Measurements from ENCODE around the gene MYO10. TPM values are rescaled to one million over a fixed set of nuclear protein-coding genes. Genes with fewer than 3 reads are reported as not detected.

Gene MYO10
- total and polyA plus RNA-seq, 2 donors (not counting 3 experiments of a cell fraction or from before 2014, with no cell fraction given), result 36.0 to 148 TPM

DNA sequence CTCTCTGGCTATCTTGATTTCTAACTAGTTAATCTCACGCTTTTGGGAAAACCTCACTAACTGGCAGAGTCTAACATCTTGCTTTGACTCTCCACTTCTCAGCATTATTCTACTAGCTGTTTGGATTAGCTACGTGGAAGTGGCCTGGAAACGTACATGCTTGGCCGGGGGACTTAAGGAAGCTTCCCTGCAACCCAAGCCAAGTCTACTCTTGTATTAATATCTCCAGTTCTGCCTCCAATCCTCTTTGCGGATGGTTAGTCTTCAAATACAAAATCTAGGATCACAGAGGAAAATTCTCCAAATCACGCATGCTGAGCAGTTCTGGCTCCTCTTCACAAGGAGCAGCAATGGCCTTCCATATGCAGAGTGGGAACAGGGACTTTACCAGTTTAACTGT lies 267.5 kb downstream of the MYO10 start:
- ChIA-PET CTCF (no interaction called here), POLR2A (no interaction called here)
- Histone ChIP-seq H2AFZ (ENCODE audit: low read depth, low read length) (no peak overlapping the region), H3K9ac (replicated peaks; ENCODE audit: extremely low read depth, insufficient read depth, low read length) (no peak overlapping the region), H4K20me1 (replicated peaks; ENCODE audit: control insufficient read depth, extremely low read depth, insufficient read depth, low read length) (no peaks in the 10 kb centered on the region), H3K9me1 (replicated peaks; ENCODE audit: control insufficient read depth, extremely low read depth, insufficient read depth, low read length) (no peaks in the 10 kb centered on the region), H3K36me3 (ENCODE audit: control insufficient read depth in 2 of 2, extremely low read depth in 1 of 2, insufficient read depth in 2 of 2, low read length in 2 of 2) (peaks cover 29 to 47% of the 10 kb centered on the region in 2 experiments), H3K4me2 (ENCODE audit: insufficient read depth, low read length) (no peak overlapping the region), H3K4me3 (replicated peaks in 1 of 3; ENCODE audit: insufficient read depth in 1 of 3, low read depth in 1 of 3, low read length in 3 of 3) (no peak overlapping the region), H3K27ac (ENCODE audit: insufficient read depth, low read depth, low read length) (no peak overlapping the region), H3K4me1 (ENCODE audit: control insufficient read depth, extremely low read depth, insufficient read depth, low read length) (peaks cover 5% of the 10 kb centered on the region), H3K79me2 (ENCODE audit: control insufficient read depth, insufficient read depth, low read length) (peaks cover 2% of the 10 kb centered on the region), H3K27me3 (ENCODE audit: control insufficient read depth in 2 of 2, insufficient read depth in 2 of 2, low read length in 2 of 2) (no peaks in the 10 kb centered on the region), H3K9me3 (replicated peaks; ENCODE audit: control insufficient read depth, insufficient read depth, low read length) (no peaks in the 10 kb centered on the region)
- FAIRE-seq (no peak), DNase-seq (ENCODE audit: low read depth, low spot score) (no peak)
- dilution Hi-C loops (cut with MboI; ENCODE audit: extremely low pct_ligation_motif_present, low sequenced_read_pairs), result no loop called here
- BruUV-seq (replicated peaks), result no TSS peak
- TF ChIP-seq EZH2 (IDR thresholded peaks at IDR 0.05; ENCODE audit: borderline replicate concordance, low read depth, low read length, severe bottlenecking) (no peak), GATA2 (IDR thresholded peaks at IDR 0.05; ENCODE audit: insufficient read depth, insufficient read length, low read depth, low read length) (no peak), MYC (IDR thresholded peaks at IDR 0.05; ENCODE audit: low read depth, low read length) (no peak), FOS (IDR thresholded peaks at IDR 0.05; ENCODE audit: borderline replicate concordance, insufficient read depth, low read length) (no peak), POLR2AphosphoS5 (IDR thresholded peaks at IDR 0.05; ENCODE audit: insufficient read depth, low read depth, low read length) (no peak), JUN (IDR thresholded peaks at IDR 0.05; ENCODE audit: borderline replicate concordance, insufficient read depth, insufficient read length, low read depth) (no peak), POLR2A (IDR thresholded peaks at IDR 0.05; ENCODE audit: low read depth, low read length) (no peak)
- TF ChIP-seq, protein P1, sequence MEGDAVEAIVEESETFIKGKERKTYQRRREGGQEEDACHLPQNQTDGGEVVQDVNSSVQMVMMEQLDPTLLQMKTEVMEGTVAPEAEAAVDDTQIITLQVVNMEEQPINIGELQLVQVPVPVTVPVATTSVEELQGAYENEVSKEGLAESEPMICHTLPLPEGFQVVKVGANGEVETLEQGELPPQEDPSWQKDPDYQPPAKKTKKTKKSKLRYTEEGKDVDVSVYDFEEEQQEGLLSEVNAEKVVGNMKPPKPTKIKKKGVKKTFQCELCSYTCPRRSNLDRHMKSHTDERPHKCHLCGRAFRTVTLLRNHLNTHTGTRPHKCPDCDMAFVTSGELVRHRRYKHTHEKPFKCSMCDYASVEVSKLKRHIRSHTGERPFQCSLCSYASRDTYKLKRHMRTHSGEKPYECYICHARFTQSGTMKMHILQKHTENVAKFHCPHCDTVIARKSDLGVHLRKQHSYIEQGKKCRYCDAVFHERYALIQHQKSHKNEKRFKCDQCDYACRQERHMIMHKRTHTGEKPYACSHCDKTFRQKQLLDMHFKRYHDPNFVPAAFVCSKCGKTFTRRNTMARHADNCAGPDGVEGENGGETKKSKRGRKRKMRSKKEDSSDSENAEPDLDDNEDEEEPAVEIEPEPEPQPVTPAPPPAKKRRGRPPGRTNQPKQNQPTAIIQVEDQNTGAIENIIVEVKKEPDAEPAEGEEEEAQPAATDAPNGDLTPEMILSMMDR (IDR thresholded peaks at IDR 0.05; ENCODE audit: extremely low read depth in 1 of 2, insufficient read depth in 1 of 2, low read depth in 1 of 2, low read length in 2 of 2), result no peak
- TF ChIP-seq, protein P2, sequence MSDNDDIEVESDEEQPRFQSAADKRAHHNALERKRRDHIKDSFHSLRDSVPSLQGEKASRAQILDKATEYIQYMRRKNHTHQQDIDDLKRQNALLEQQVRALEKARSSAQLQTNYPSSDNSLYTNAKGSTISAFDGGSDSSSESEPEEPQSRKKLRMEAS (IDR thresholded peaks at IDR 0.05; ENCODE audit: insufficient read depth, insufficient read length), result no peak
- intact Hi-C loops (cut with micrococcal nuclease), result no loop called here
